ENCODE data around the gene HIF1A.

GRCh38 chr14:61683108-61683507, 12.2 kb upstream of the HIF1A start:
- TF ChIP-seq CTCF (IDR thresholded peaks at IDR 0.05; ENCODE audit: insufficient read depth, low read depth, low read length) (no peak), EZH2 (IDR thresholded peaks at IDR 0.05; ENCODE audit: insufficient read depth, low read length) (no peak)
